ENCODE measurements around the gene ANO8. TPM values are rescaled to one million over a fixed set of nuclear protein-coding genes. Genes with fewer than 3 reads are reported as not detected.

ANO8 gene
- polyA plus RNA-seq, 3 donors: 0.11 to 14.1 TPM; not detected in 1

- Mint-ChIP-seq H3K4me3 (peak overlapping the region; percentile 55 to 58), H3K4me1 (peaks cover 19% of the 10 kb centered on the region), H3K36me3 (peaks cover 25 to 51% of the 10 kb centered on the region in 2 donors), H3K27me3 (ENCODE audit: low read depth in 3 of 3) (peaks cover 26 to 53% (median 27%) of the 10 kb centered on the region in 3 donors), H3K27ac (peak overlapping the region in 1 of 7 donors; percentile 41), H3K9me3 (peaks cover 0 to 13% (median 11%) of the 10 kb centered on the region in 7 donors)
- H3K27me3 ChIP-seq (ENCODE audit: control insufficient read depth in 2 of 2, insufficient read depth in 2 of 2, low read length in 2 of 2): peaks cover 11 to 31% of the 10 kb centered on the region in 2 donors
- H3K27ac ChIP-seq (ENCODE audit: low read depth in 1 of 2, low read length in 2 of 2): no peak overlapping the region
- TF ChIP-seq, protein P1, sequence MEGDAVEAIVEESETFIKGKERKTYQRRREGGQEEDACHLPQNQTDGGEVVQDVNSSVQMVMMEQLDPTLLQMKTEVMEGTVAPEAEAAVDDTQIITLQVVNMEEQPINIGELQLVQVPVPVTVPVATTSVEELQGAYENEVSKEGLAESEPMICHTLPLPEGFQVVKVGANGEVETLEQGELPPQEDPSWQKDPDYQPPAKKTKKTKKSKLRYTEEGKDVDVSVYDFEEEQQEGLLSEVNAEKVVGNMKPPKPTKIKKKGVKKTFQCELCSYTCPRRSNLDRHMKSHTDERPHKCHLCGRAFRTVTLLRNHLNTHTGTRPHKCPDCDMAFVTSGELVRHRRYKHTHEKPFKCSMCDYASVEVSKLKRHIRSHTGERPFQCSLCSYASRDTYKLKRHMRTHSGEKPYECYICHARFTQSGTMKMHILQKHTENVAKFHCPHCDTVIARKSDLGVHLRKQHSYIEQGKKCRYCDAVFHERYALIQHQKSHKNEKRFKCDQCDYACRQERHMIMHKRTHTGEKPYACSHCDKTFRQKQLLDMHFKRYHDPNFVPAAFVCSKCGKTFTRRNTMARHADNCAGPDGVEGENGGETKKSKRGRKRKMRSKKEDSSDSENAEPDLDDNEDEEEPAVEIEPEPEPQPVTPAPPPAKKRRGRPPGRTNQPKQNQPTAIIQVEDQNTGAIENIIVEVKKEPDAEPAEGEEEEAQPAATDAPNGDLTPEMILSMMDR (IDR thresholded peaks at IDR 0.05): no peak
- H3K4me3 ChIP-seq (replicated peaks in 1 of 3; ENCODE audit: low read depth in 2 of 3, low read length in 3 of 3): peak overlapping the region in 1 of 3 experiments; percentile 71
- H3K4me1 ChIP-seq (ENCODE audit: control insufficient read depth in 1 of 2, insufficient read depth in 2 of 2, low read length in 2 of 2): peaks cover 21 to 31% of the 10 kb centered on the region in 2 donors
- peak; percentile 53 to 69 (median 60) for DNase-seq
- peaks cover 8 to 13% of the 10 kb centered on the region in 2 donors for H3K36me3 ChIP-seq (replicated peaks in 1 of 2; ENCODE audit: control insufficient read depth in 1 of 2, insufficient read depth in 2 of 2, low read length in 2 of 2)
- H2AFZ ChIP-seq (ENCODE audit: insufficient read depth, low read depth, low read length, poor library complexity, severe bottlenecking): peak overlapping the region; percentile 75
- H3K79me2 ChIP-seq (ENCODE audit: insufficient read depth, low read length): no peaks in the 10 kb centered on the region
- peak overlapping the region; percentile 40 for H3K9ac ChIP-seq (ENCODE audit: insufficient read depth, low read length, poor library complexity, severe bottlenecking)
- H3K4me2 ChIP-seq (replicated peaks; ENCODE audit: extremely low read depth, low read length, poor library complexity, severe bottlenecking): peak overlapping the region; percentile 78
- intact Hi-C loops (cut with micrococcal nuclease): no loop called here
- H3K9me3 ChIP-seq (replicated peaks in 1 of 2; ENCODE audit: control insufficient read depth in 1 of 2, insufficient read depth in 1 of 2, low read length in 2 of 2): peaks cover 0 to 12% of the 10 kb centered on the region in 2 donors
- 37% methylated on average over 44 of the region's 64 CpGs for WGBS (ENCODE audit: insufficient coverage)
- H4K20me1 ChIP-seq (ENCODE audit: insufficient read depth, low read length): peaks cover 37% of the 10 kb centered on the region
Observed at GRCh38 chr19:17327654-17328516, 6.8 kb downstream of the ANO8 start.

DNA sequence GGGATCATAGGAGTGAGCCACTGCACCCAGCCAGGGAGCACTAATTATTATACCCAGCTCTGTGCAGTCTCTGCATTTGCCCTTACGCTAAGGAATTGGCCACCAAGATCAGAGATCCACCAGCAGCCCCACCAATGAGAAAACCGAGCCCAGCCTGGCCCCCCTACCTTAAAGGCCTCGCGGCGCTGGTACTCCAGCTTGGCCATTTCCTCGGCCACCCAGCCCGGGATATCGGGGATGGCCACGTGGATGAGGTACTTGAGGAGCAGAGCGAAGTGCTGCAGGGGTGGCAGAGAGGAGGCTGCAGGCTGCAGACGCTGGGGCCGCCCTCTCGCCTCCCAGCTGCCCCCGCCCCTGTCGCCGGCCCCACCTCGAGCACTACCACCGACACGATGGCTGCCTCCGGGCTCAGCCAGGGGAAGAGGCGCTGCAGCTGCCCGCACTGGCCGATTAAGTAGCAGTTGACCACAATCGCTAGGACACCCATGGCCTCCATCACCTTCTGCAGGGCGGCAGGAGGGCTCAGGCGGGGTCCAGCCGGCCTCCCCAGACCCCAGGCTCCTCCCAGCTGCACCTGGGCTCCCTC is 7.5 kb downstream of the ANO8 start:
- Histone ChIP-seq H3K79me2 (ENCODE audit: insufficient read depth, low read length) (no peaks in the 10 kb centered on the region), H3K9me3 (replicated peaks in 1 of 2; ENCODE audit: control insufficient read depth in 1 of 2, insufficient read depth in 1 of 2, low read length in 2 of 2) (peaks cover 0 to 12% of the 10 kb centered on the region in 2 donors), H3K9ac (ENCODE audit: insufficient read depth, low read length, poor library complexity, severe bottlenecking) (no peak overlapping the region), H2AFZ (ENCODE audit: insufficient read depth, low read depth, low read length, poor library complexity, severe bottlenecking) (no peak overlapping the region), H3K4me1 (ENCODE audit: control insufficient read depth in 1 of 2, insufficient read depth in 2 of 2, low read length in 2 of 2) (peaks cover 21 to 28% of the 10 kb centered on the region in 2 donors), H3K27ac (ENCODE audit: low read depth in 1 of 2, low read length in 2 of 2) (no peak overlapping the region), H3K4me3 (replicated peaks in 1 of 3; ENCODE audit: low read depth in 2 of 3, low read length in 3 of 3) (no peak overlapping the region), H4K20me1 (ENCODE audit: insufficient read depth, low read length) (peaks cover 40% of the 10 kb centered on the region), H3K36me3 (replicated peaks in 1 of 2; ENCODE audit: control insufficient read depth in 1 of 2, insufficient read depth in 2 of 2, low read length in 2 of 2) (peaks cover 9 to 16% of the 10 kb centered on the region in 2 donors), H3K27me3 (ENCODE audit: control insufficient read depth in 2 of 2, insufficient read depth in 2 of 2, low read length in 2 of 2) (peaks cover 11 to 31% of the 10 kb centered on the region in 2 donors), H3K4me2 (replicated peaks; ENCODE audit: extremely low read depth, low read length, poor library complexity, severe bottlenecking) (no peak overlapping the region)
- TF ChIP-seq, protein P1 (IDR thresholded peaks at IDR 0.05): no peak
- intact Hi-C loops (cut with micrococcal nuclease): no loop called here
- no peak for DNase-seq
- WGBS (ENCODE audit: insufficient coverage): 94% methylated on average over 22 of the region's 27 CpGs
- Mint-ChIP-seq H3K4me3 (no peak overlapping the region), H3K4me1 (peaks cover 19% of the 10 kb centered on the region), H3K9me3 (peaks cover 0 to 9% (median 7%) of the 10 kb centered on the region in 7 donors), H3K27ac (no peak overlapping the region), H3K27me3 (ENCODE audit: low read depth in 3 of 3) (peaks cover 27 to 58% (median 30%) of the 10 kb centered on the region in 3 donors), H3K36me3 (peaks cover 27 to 51% of the 10 kb centered on the region in 2 donors)

Data from CD14-positive monocyte (primary cell).